ENCODE measurements around the gene C1orf122.

The C1orf122 gene

GRCh38 chr1:37792943-37793686, 14.5 kb upstream of the C1orf122 start:
- no peak for DNase-seq
- TF ChIP-seq GATA1 (IDR thresholded peaks at IDR 0.05; ENCODE audit: low read depth, low read length) (no peak), POLR2A (IDR thresholded peaks at IDR 0.05; ENCODE audit: low read length) (no peak)

- TF ChIP-seq GATA1 (IDR thresholded peaks at IDR 0.05; ENCODE audit: low read depth, low read length) (no peak), POLR2A (IDR thresholded peaks at IDR 0.05; ENCODE audit: low read length) (no peak)
- peak; percentile 77 to 80 for DNase-seq
These were observed 13.7 kb upstream of the C1orf122 start, which contains the start of gene MANEAL for GRCh38 chr1:37793773-37794371. TSS of gene MANEAL (plus strand) at chr1:37793847. CDS start at chr1:37794183, 336 bp downstream.

- TF ChIP-seq POLR2A (IDR thresholded peaks at IDR 0.05; ENCODE audit: low read length), result no peak
- DNase-seq, result no peak
These were observed 12.9 kb upstream of the C1orf122 start for GRCh38 chr1:37794372-37795339.

- DNase-seq, result peak; percentile 61 to 68
- TF ChIP-seq POLR2A (IDR thresholded peaks at IDR 0.05; ENCODE audit: low read length) (no peak), GATA1 (IDR thresholded peaks at IDR 0.05; ENCODE audit: low read depth, low read length) (no peak)
These were observed 12.1 kb upstream of the C1orf122 start for GRCh38 chr1:37795340-37796125.

GRCh38 chr1:37797750-37798345, 9.7 kb upstream of the C1orf122 start:
- TF ChIP-seq GATA1 (IDR thresholded peaks at IDR 0.05; ENCODE audit: low read depth, low read length) (no peak), POLR2A (IDR thresholded peaks at IDR 0.05; ENCODE audit: low read length) (no peak)
- no peak for DNase-seq

- TF ChIP-seq GATA1 (IDR thresholded peaks at IDR 0.05; ENCODE audit: low read depth, low read length) (no peak), POLR2A (IDR thresholded peaks at IDR 0.05; ENCODE audit: low read length) (no peak)
- DNase-seq, result no peak
These were observed 5.2 kb upstream of the C1orf122 start for GRCh38 chr1:37802439-37802838.

- TF ChIP-seq GATA1 (IDR thresholded peaks at IDR 0.05; ENCODE audit: low read depth, low read length) (no peak), POLR2A (IDR thresholded peaks at IDR 0.05; ENCODE audit: low read length) (no peak)
- peak; percentile 89 to 91 for DNase-seq
These were observed 403 bp upstream of the C1orf122 start for GRCh38 chr1:37807220-37807554.

- no peak for TF ChIP-seq GATA1 (IDR thresholded peaks at IDR 0.05; ENCODE audit: low read depth, low read length)
- no peak for TF ChIP-seq POLR2A (IDR thresholded peaks at IDR 0.05; ENCODE audit: low read length)
- DNase-seq, result peak; percentile 86 to 88
These were observed 1.1 kb downstream of the C1orf122 start for GRCh38 chr1:37808369-37809319.

- DNase-seq, result no peak
- no peak for TF ChIP-seq POLR2A (IDR thresholded peaks at IDR 0.05; ENCODE audit: low read length)
- no peak for TF ChIP-seq GATA1 (IDR thresholded peaks at IDR 0.05; ENCODE audit: low read depth, low read length)
These were observed 2.4 kb downstream of the C1orf122 start for GRCh38 chr1:37809942-37810341.

GRCh38 chr1:37811027-37811655, 3.6 kb downstream of the C1orf122 start:
- peak; percentile 77 to 90 for DNase-seq
- no peak for TF ChIP-seq POLR2A (IDR thresholded peaks at IDR 0.05; ENCODE audit: low read length)

GRCh38 chr1:37813529-37814145, 6.0 kb downstream of the C1orf122 start:
- no peak for DNase-seq
- TF ChIP-seq POLR2A (IDR thresholded peaks at IDR 0.05; ENCODE audit: low read length) (no peak), GATA1 (IDR thresholded peaks at IDR 0.05; ENCODE audit: low read depth, low read length) (no peak)
